Stimulated activated CD4-positive, alpha-beta T cell treated with anti-CD3 and anti-CD28 coated beads, TNF-alpha, amount 100 ng/mL, for 1 hour (primary cell): ENCODE data around the gene TCFL5.
"Not testable (repeated sequence)": the region's sequence is repeated elsewhere in the genome, so short reads cannot be mapped to it uniquely, and the experiment has no call there.

Experiments used
- DNase-seq, 3 donors: peaks; one replicate each; pipeline ENCODE4 v3.0.0-alpha.2; 2020; ENCODE audit warnings: low read depth in 3 of 3, low spot score in 1 of 3

The TCFL5 gene

GRCh38 chr20:62880935-62881661 is 19.5 kb upstream of the TCFL5 start:
- no peak for DNase-seq

- DNase-seq: no peak
Observed at GRCh38 chr20:62880147-62880934, 18.7 kb upstream of the TCFL5 start.

GRCh38 chr20:62879275-62880146 is 17.9 kb upstream of the TCFL5 start:
- no peak for DNase-seq

- DNase-seq: no peak
Observed at GRCh38 chr20:62878244-62879038, 16.8 kb upstream of the TCFL5 start.

GRCh38 chr20:62876902-62877816 is 15.5 kb upstream of the TCFL5 start:
- no peak for DNase-seq

DNA sequence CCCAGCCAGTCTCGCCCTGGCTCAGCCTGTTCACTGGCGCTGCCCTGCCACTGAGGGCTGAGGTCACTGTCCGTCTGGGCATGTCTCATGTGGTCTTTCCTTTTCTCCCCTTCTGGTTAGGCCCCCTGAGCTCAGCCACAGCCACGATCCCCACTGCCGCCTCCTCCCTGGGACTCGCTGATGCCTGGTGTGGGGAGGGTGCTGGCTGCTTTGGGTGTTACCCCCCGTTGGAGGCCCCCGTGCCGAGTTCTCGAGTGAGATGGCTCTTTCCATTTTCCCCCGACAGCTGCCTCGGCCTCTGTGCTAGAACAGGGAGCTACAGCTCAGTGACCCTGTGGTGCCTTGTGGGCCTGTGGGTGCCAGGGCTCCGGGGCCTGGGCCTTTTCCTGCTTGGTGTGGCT is 14.9 kb upstream of the TCFL5 start:
- DNase-seq: no peak

GRCh38 chr20:62875419-62876361 is 14.1 kb upstream of the TCFL5 start:
- no peak for DNase-seq

- no peak for DNase-seq
Observed at GRCh38 chr20:62874964-62875344, 13.3 kb upstream of the TCFL5 start.

DNA sequence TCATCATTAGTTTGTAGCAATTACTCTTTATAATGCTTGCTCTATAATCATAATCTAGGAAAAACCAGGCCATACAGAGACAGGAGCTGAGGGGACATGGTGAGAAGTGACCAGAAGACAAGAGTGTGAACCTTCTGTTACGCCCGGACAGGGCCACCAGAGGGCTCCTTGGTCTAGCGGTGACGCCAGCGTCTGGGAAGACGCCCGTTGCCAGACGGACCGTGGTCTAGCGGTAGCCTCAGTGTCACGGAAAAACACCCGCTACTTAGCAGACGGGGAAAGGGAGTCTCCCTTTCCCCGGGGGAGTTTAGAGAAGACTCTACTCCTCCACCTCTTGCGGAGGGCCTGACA is 12.0 kb upstream of the TCFL5 start:
- not testable (repeated sequence) for DNase-seq

GRCh38 chr20:62873280-62873679 is 11.7 kb upstream of the TCFL5 start:
- DNase-seq: no peak

DNA sequence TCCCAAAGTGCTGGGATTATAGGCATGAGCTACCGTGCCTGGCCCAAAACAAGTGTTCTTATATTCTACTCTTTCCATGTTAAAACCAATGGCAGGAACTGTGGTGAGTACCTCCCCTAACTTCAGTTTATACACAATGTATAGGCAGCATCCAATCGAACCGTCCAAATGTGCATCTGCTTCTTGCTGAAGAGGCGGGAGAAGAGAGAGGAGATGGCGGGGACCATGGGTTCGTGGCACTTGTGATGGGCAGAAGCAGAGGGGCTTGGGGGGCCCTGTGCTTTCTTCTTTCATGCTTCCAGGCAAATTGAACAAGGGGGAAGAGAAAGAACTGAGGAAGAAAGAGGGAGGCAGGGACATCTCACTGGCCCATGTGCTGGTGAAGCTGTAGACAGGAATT is 11.2 kb upstream of the TCFL5 start:
- no peak for DNase-seq

DNA sequence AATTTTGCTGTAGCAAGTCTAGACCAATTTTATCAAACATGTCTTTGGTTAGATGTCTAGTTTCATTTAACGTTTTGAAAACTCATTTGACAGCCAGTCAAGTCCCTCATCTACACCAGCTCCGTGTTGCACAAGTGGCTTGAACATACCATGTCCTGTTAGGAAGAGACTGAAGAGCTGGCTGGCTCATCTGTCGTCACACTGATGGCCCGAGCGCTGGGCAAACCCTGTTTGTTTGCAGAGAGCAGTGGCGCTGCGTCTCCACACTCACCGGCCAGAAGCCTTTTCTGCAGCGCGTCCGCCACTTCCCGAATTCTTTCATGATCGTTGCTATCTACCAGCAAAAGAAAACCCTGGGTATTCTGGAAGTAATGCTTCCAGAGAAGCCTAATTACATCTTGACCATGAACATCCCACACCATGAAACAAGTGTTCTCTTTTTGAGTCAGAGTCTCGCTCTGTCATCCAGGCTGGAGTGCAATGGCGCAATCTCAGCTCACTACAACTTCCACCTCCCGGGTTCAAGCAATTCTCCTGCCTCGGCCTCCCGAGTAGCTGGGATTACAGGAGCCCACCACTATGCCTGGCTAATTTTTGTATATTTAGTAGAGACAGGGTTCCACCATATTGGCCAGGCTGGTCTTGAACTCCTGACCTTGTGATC is 10.7 kb upstream of the TCFL5 start:
- DNase-seq: no peak

GRCh38 chr20:62864207-62864606 is 2.6 kb upstream of the TCFL5 start:
- no peak for DNase-seq

GRCh38 chr20:62860924-62861691 is 514 bp downstream of the TCFL5 start:
- peak in 1 of 3 donors; percentile 33 for DNase-seq

- no peak for DNase-seq
Observed at GRCh38 chr20:62860391-62860923, 1.2 kb downstream of the TCFL5 start.

DNA sequence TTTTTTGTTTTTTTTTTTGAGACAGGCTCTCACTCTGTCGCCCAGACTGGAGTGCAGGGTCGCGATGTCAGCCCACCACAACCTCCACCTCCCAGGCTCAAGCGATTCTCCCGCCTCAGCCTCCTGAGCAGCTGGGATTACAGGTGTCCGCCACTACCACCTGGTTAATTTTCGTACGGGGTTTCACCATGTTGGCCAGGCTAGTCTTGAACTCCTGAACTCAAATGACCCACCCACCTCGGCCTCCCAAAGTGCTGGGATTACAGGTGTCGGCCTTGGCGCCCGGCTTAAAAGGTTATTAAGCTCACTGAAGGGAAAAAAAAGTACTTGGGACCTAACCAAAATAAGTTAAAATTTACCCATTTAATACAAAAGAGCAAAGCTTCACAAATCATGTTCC is 1.9 kb downstream of the TCFL5 start:
- DNase-seq: no peak
